LoVo (cell line): Measurements from ENCODE around the gene PLEKHH3.

Source experiments
- DNase-seq: peaks from one replicate; pipeline ENCODE4 v3.0.0-alpha.2; 2016; ENCODE audit warnings: low spot score

The PLEKHH3 gene

DNA sequence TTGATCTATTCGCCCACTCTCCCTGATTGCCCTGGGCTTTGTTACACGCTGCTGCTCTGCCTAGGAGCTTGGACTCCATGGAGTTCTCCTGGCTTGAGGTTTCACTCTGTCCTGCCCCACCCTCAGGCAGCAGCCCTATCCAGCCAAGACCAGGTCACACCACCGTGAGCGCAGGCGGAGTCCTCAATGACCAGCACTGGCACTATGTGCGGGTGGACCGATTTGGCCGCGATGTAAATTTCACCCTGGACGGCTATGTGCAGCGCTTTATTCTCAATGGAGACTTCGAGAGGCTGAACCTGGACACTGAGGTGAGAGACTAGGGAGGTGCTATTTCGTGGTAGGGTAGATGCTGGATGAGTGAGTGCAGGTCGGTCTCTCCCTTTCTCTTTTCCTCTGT lies 9.0 kb upstream of the PLEKHH3 start:
- DNase-seq = no peak

GRCh38 chr17:42684929-42685556 lies 8.2 kb upstream of the PLEKHH3 start:
- no peak for DNase-seq

- DNase-seq = no peak
Observed at GRCh38 chr17:42683407-42684034, 6.7 kb upstream of the PLEKHH3 start.

DNA sequence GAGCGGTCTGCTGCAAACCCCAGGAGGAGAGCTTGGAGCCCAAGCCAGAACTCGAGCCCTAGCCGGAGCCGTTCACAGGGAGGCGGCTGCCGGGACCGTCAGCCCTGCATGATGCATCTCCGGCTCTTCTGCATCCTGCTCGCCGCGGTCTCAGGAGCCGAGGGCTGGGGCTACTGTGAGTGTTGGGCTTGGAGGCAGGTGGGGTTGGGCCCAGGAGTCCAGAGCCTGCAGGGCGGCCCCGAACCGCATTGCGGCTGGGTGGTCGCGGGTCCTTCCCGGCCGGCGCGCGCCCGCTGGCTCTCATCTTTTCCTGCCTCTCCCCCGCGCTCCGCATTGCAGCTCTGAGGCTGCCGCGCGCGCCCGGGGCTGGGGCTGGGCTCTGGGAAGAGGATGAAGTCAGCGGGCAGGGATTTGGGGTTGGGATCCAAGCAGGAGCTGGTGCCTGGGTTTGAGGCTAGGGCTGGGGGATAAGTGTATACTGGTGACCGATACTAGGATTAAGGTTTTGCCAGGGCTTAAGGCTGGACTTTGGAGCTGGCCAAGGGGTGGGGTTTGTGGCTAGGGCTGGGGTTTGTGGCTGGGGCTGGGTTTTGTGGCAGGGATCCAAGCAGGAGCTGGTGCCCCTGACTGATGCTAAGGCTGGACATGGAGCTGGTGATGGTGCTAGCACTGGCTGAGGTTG lies 6.1 kb upstream of the PLEKHH3 start:
- DNase-seq = peak; percentile 33

- peak; percentile 26 for DNase-seq
Observed at GRCh38 chr17:42681976-42682721, 5.4 kb upstream of the PLEKHH3 start, which contains the start of gene CNTNAP1. TSS of gene CNTNAP1 (plus strand) at chr17:42682531. CDS start at chr17:42682830, 299 bp downstream.

- no peak for DNase-seq
Observed at GRCh38 chr17:42680331-42680808, 3.6 kb upstream of the PLEKHH3 start.

DNA sequence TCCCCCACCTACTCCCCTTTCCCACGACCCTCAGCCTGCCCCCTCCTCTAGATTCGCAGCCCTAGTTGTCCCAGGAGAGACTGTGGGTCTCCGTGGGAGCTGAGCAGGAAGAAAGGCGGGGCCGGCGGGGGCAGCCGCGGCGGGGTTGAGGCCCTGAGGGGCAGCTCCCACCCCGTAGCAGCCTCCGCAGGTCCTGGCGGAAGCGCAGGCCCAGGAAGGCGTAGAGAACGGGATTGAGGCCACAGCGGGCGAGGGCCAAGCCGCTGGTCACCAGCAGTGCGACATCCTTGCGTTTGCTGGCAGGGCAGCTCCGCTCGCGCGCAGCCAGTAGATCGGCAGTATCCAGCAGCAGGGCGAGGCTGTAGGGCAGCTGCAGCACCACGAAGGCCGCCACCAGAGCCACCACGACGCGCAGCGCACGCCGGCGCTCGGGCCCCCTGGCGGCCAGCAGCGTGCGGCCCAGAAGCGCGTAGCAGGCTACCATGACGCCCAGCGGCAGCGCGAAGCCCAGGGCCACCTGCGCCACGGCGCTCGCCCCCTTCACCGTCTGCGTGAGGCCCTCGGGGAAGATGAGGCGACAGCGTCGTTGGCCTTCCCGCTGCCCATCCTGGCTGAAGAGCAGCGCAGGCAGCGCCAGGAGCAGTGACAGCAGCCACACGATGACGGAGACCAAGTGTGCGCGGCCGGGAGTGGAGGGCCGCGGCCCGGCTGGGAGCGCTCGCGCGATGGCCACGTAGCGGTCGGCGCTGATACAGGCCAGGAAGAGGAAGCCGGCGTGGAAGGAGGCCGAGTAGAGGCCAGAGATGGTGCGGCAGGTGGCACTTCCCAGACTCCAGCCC lies 2.9 kb upstream of the PLEKHH3 start:
- DNase-seq = peak; percentile 79

DNA sequence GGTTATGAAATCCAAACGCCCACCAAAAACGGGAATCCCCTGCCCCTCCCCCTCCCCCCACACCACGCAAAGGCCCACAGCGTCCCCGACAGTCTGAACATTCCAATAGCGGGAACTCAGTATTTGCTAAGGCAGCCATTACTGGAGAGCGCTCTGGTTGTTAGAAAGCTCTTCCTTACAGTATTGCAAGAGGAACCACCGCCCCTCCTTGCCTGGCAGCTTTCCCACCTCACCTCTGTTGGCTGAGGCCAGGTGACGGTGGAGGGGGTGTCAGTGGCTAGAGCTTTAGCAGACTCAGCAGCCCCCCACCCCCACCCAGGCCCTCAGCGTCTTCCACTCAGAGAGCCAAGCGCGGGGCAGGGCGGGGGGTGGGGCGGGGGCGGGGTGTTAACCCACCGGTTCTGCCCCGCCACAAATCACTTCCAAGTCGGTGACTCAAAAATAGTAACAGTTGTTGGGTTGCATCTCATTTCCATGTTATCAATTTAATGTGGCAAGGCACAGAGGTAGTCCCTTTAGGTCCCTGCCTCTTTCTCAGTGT lies 2.2 kb upstream of the PLEKHH3 start:
- peak; percentile 35 for DNase-seq

GRCh38 chr17:42677921-42678781 lies 1.4 kb upstream of the PLEKHH3 start:
- peak; percentile 85 for DNase-seq

GRCh38 chr17:42677012-42677857 lies 441 bp upstream of the PLEKHH3 start:
- DNase-seq = peak; percentile 99

DNA sequence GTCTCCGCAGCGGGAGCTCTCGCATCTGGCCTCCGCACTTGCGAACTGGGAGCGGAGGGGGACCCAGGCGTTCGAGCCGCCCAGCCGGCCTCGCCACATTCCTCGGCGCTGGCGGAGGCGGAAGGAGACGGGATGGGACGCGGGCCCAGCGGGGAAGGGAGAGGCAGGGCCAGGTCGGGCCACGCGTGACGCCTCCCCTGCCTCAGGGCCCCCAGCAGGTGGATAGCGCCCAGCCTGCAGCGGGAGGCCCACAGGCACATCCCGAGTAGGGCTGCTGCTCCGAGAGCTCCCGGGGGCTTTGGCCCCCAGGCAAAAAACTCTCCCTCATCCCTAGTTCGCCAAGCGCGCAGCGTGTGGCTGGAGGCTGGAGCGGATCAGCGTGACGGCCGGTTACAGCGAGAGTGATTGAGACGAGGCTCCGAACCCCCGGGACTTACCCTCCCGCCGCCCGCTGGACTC lies 800 bp downstream of the PLEKHH3 start:
- DNase-seq = peak; percentile 50

DNA sequence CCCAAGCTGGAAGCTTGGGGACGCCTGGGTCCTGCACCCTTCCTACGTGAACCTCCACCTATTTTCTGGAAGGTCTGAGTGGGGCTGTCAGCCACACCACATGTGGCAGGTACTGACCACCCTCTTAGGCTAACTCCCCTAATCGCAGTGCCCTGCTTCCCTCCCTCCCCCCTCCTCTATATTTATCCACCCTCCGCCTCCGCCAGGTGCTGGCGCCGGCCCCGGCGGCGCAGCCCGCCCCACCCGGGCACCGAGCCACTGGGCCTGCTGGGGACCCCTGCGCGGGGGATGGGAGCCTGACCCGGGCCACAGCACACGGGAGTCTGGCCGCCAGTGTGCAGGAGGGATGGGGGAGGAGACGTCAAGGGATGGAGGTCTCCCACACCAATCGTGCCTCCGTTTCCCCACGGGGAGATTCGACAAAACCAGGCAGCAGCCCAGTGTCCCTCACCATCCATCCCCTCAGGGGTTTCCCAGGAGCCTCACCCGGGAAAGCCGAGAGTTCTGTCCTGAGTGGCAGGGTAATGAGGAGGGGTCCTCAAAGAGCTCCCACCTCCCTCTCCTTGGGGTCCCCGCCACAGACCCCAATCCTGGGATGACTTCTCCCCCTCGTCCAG lies 1.3 kb downstream of the PLEKHH3 start:
- DNase-seq = no peak

GRCh38 chr17:42674755-42675347 lies 1.9 kb downstream of the PLEKHH3 start:
- DNase-seq = no peak

DNA sequence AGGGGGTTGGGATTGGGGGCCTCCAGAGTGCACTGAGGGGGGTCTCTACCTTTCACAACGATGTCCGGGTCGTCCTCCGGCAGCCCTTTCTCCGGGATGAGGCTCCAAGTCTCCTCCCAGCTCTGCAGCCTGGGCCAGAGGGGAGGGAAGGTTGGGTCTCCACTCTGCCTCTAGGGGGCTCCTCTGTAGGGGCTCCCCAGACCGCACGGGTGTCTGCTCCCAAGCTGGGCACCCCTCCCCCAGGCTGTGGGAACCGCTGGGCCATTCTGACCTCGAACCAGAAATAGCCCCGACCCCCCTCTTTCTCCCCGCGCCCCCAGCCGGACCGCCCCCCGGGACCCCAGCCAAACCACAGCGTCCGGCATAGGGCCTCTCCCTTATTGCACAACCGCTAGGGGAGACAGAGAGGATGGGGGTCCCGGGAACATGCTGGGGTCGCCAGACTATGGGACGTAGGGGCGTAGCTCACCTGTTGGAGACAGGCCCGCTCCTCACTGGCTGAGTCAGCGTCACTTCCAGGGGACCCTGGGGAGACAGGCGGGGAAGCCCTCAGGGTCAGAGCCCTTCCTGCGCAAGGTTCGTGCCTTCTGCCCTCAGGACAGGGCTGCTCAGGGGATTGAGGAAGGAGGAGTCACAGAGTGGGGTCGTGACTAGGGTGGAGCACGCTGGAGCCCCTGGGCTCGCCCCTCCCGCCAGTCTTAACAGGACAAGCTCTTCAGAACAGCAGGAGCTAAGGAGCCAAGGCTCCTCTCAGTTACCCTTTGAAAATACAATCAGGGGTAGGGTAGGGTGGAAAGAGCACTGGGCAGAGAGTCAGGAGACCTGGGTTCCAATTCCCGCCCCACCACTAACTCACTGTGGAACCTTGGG lies 2.7 kb downstream of the PLEKHH3 start:
- no peak for DNase-seq

DNA sequence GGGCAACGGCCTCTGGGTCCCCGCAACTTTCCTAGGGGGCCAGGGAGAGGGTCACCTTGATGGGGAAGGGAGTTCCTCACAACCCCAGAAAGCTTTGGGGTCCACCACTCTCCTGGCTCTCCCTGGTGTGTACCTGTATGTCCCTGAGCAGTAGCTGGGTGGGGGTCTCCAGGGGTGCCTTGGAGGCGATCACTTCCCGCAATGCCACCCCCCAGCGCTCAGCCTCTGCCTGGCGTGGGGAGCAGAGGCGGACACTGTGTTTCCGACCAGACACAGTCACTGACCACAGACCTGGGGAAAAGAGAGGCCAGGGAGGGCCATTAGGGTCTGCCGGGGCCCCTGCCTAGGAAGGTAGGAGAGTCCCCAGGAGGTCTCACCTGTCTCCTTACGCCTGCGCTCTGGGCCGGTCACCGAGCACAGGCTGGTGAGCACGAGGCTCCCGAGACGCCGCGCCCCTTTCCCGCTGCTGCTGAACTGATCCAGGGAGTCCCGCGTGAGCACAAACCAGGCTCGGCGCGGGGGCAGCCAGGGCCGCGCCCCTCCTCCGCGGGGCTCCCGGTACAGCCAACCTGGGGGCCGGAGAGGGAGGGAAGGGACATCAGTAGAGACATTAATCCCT lies 3.4 kb downstream of the PLEKHH3 start:
- DNase-seq = no peak

GRCh38 chr17:42672038-42672437 lies 4.8 kb downstream of the PLEKHH3 start:
- DNase-seq = no peak
